Naive thymus-derived CD4-positive, alpha-beta T cell (primary cell): ENCODE results near the gene ADD3. TPM values are rescaled to one million over a fixed set of nuclear protein-coding genes. Genes with fewer than 3 reads are reported as not detected.

Experiments used
- ATAC-seq: fragments of 150-1000 bp; cut with Tn5 transposase; 2 replicates; pipeline ENCODE4 v1.10.0; 2021; ENCODE audit warnings: mild to moderate bottlenecking, moderate library complexity
- CTCF ChIA-PET: fragments of 350-600 bp; sonication (Branson Sonifier 250); formaldehyde crosslinking; loops from one replicate; lab custom pipeline; 2021; ENCODE audit warnings: antibody characterized with exemption; lab: Charles Lee
- POLR2A ChIA-PET: fragments of 350-600 bp; sonication (Branson Sonifier 250); formaldehyde crosslinking; loops from one replicate; lab custom pipeline; 2021; ENCODE audit warnings: antibody characterized with exemption, inconsistent platforms; lab: Charles Lee
- DNase-seq, 9 donors: peaks; one replicate each; pipeline versions ENCODE4 v3.0.0 to v3.0.0-alpha.2; 2020 to 2022; ENCODE audit warnings: mixed read lengths in 1 of 9
- H3K27ac ChIP-seq: one replicate; pipeline ENCODE4 v1.7.0; 2013; ENCODE audit warnings: mild to moderate bottlenecking, low read depth, low read length, moderate library complexity
- H3K27me3 ChIP-seq, 2 donors: one replicate each; pipeline ENCODE4 v1.7.0; 2013; ENCODE audit warnings: low read length in 2 of 2, mild to moderate bottlenecking in 2 of 2, moderate library complexity in 2 of 2; ENCODE audit not compliant: control insufficient read depth in 2 of 2, insufficient read depth in 2 of 2
- H3K36me3 ChIP-seq, 3 experiments: 1 replicate in 2 of 3; 2 replicates in 1 of 3; pipeline ENCODE4 v1.7.0; 2013; ENCODE audit warnings: low read length in 3 of 3, mild to moderate bottlenecking in 3 of 3, moderate library complexity in 1 of 3; ENCODE audit not compliant: insufficient read depth in 3 of 3, control insufficient read depth in 2 of 3
- H3K4me1 ChIP-seq, 2 donors: one replicate each; pipeline ENCODE4 v1.7.0; 2013; ENCODE audit warnings: low read length in 2 of 2, mild to moderate bottlenecking in 2 of 2, moderate library complexity in 1 of 2; ENCODE audit not compliant: control insufficient read depth in 2 of 2, insufficient read depth in 2 of 2
- H3K4me3 ChIP-seq: 2 replicates; pipeline ENCODE4 v1.7.0; 2013; ENCODE audit warnings: mild to moderate bottlenecking, low read length
- H3K9me3 ChIP-seq, 3 experiments: 1 replicate in 2 of 3; 2 replicates in 1 of 3; pipeline ENCODE4 v1.7.0; 2013; ENCODE audit warnings: low read length in 3 of 3; ENCODE audit not compliant: control insufficient read depth in 2 of 3
- H3K27ac Mint-ChIP-seq, 9 donors: one replicate each; pipeline ENCODE4 v1.8.0; 2020 to 2022; ENCODE audit warnings: mixed read lengths in 9 of 9, mild to moderate bottlenecking in 8 of 9, moderate library complexity in 5 of 9, inconsistent platforms in 2 of 9
- H3K27me3 Mint-ChIP-seq, 5 donors: one replicate each; pipeline ENCODE4 v1.8.0; 2021 to 2022; ENCODE audit warnings: mixed read lengths in 5 of 5, mild to moderate bottlenecking in 1 of 5
- H3K36me3 Mint-ChIP-seq, 5 donors: one replicate each; pipeline ENCODE4 v1.8.0; 2020 to 2022; ENCODE audit warnings: mixed read lengths in 5 of 5, mild to moderate bottlenecking in 3 of 5, inconsistent platforms in 1 of 5
- H3K4me1 Mint-ChIP-seq, 7 donors: one replicate each; pipeline ENCODE4 v1.8.0; 2020 to 2022; ENCODE audit warnings: mixed read lengths in 7 of 7, mild to moderate bottlenecking in 3 of 7, inconsistent platforms in 1 of 7
- H3K4me3 Mint-ChIP-seq, 10 donors: one replicate each; pipeline ENCODE4 v1.8.0; 2020 to 2022; ENCODE audit warnings: mild to moderate bottlenecking in 10 of 10, mixed read lengths in 10 of 10, moderate library complexity in 6 of 10, inconsistent platforms in 2 of 10
- H3K9me3 Mint-ChIP-seq, 11 donors: one replicate each; pipeline ENCODE4 v1.8.0; 2020 to 2022; ENCODE audit warnings: mixed read lengths in 11 of 11, mild to moderate bottlenecking in 4 of 11, inconsistent platforms in 1 of 11, moderate library complexity in 1 of 11
- intact Hi-C, 2 donors: fragments of 100-400 bp; cut with micrococcal nuclease; formaldehyde crosslinking; loops; one replicate each; pipeline ENCODE4 v1.15.1; 2023
- polyA plus RNA-seq, 2 donors: library from polyadenylated mRNA; unstranded; fragments of 300-500 nt; fragmentation: Illumina TruSeq; gene quantifications; one replicate each; pipeline ENCODE4 v1.2.3, GENCODE V29; 2021
- total RNA-seq, 6 experiments: library from RNA in 5 of 6; stranded (reverse) in 5 of 6; gene quantifications; 1 replicate in 5 of 6; 2 replicates in 1 of 6; pipeline ENCODE4 v1.2.3 and lab custom pipeline; 2021 to 2026

Gene ADD3
- total and polyA plus RNA-seq, 7 experiments from 2014 or later = 281 to 535 (median 450) TPM

- intact Hi-C loops = no loop called here
- no peak overlapping the region for H3K4me3 ChIP-seq
- peaks cover 43 to 66% (median 51%) of the 10 kb centered on the region in 5 donors for H3K27me3 Mint-ChIP-seq
These were observed 168.6 kb downstream of the ADD3 start for GRCh38 chr10:110176141-110177030.

GRCh38 chr10:110179220-110179619, 171.4 kb downstream of the ADD3 start:
- Mint-ChIP-seq H3K4me3 (no peak overlapping the region), H3K27ac (peak overlapping the region in 1 of 9 donors; percentile 42), H3K9me3 (no peaks in the 10 kb centered on the region), H3K4me1 (peaks cover 0 to 6% (median 4%) of the 10 kb centered on the region in 7 donors), H3K27me3 (peaks cover 19 to 62% (median 27%) of the 10 kb centered on the region in 5 donors), H3K36me3 (no peaks in the 10 kb centered on the region)
- intact Hi-C loops = no loop called here
- H3K9me3 ChIP-seq = no peaks in the 10 kb centered on the region
- no peaks in the 10 kb centered on the region for H3K4me1 ChIP-seq
- H3K36me3 ChIP-seq = no peaks in the 10 kb centered on the region
- DNase-seq (no peak), ATAC-seq (no peak)
- ChIA-PET CTCF (interaction anchor here (0.6 kb wide), 1 partner anchor 96 kb away, joined by 4 read pairs; no protein-coding TSS in a partner anchor), POLR2A (interaction anchor here (0.5 to 0.6 kb wide), 2 partner anchors 18 to 32 kb away, joined by 3 read pairs; no protein-coding TSS in a partner anchor)
- H3K27me3 ChIP-seq = peaks cover 0 to 3% of the 10 kb centered on the region in 2 donors
- H3K27ac ChIP-seq = no peak overlapping the region
- no peak overlapping the region for H3K4me3 ChIP-seq

More at GRCh38 chr10:110176141-110177030, 168.6 kb downstream of the ADD3 start:
- H3K9me3 Mint-ChIP-seq = no peaks in the 10 kb centered on the region
- H3K27ac ChIP-seq = no peak overlapping the region
- POLR2A ChIA-PET = interaction anchor here (0.5 to 0.7 kb wide), 2 partner anchors 31 to 166 kb away, joined by 3 read pairs; partner anchors contain the start of gene MXI1
- no peak overlapping the region for H3K4me3 Mint-ChIP-seq
- no peak for ATAC-seq
- no peak overlapping the region for H3K27ac Mint-ChIP-seq
- no peak for DNase-seq
- peaks cover 0 to 6% (median 5%) of the 10 kb centered on the region in 7 donors for H3K4me1 Mint-ChIP-seq
- no peaks in the 10 kb centered on the region for H3K4me1 ChIP-seq
- CTCF ChIA-PET = no interaction called here
- H3K27me3 ChIP-seq = peaks cover 0 to 3% of the 10 kb centered on the region in 2 donors
- peaks cover 0 to 3% (median 0%) of the 10 kb centered on the region in 5 donors for H3K36me3 Mint-ChIP-seq
- H3K9me3 ChIP-seq = no peaks in the 10 kb centered on the region
- H3K36me3 ChIP-seq = no peaks in the 10 kb centered on the region

- no peak overlapping the region for H3K27ac ChIP-seq
- H3K36me3 Mint-ChIP-seq = no peaks in the 10 kb centered on the region
- CTCF ChIA-PET = no interaction called here
- POLR2A ChIA-PET = interaction anchor here (0.6 to 1.5 kb wide), 2 partner anchors 27 to 156 kb away, joined by 4 read pairs; no protein-coding TSS in a partner anchor
- H3K9me3 Mint-ChIP-seq = no peaks in the 10 kb centered on the region
- no peak overlapping the region for H3K4me3 ChIP-seq
- H3K4me3 Mint-ChIP-seq = no peak overlapping the region
- no peaks in the 10 kb centered on the region for H3K9me3 ChIP-seq
- H3K27ac Mint-ChIP-seq = no peak overlapping the region
- DNase-seq = no peak
- peaks cover 0 to 2% (median under 1%) of the 10 kb centered on the region in 7 donors for H3K4me1 Mint-ChIP-seq
- no peaks in the 10 kb centered on the region for H3K36me3 ChIP-seq
- no peaks in the 10 kb centered on the region for H3K27me3 ChIP-seq
- no peak for ATAC-seq
- intact Hi-C loops = no loop called here
- H3K27me3 Mint-ChIP-seq = peaks cover 15 to 54% (median 15%) of the 10 kb centered on the region in 5 donors
- no peaks in the 10 kb centered on the region for H3K4me1 ChIP-seq
These were observed 173.7 kb downstream of the ADD3 start for GRCh38 chr10:110181451-110181850.

GRCh38 chr10:110181911-110182310, 174.1 kb downstream of the ADD3 start:
- Mint-ChIP-seq H3K36me3 (no peaks in the 10 kb centered on the region), H3K4me3 (no peak overlapping the region), H3K27me3 (peaks cover 14 to 55% (median 15%) of the 10 kb centered on the region in 5 donors), H3K27ac (no peak overlapping the region), H3K4me1 (no peaks in the 10 kb centered on the region), H3K9me3 (no peaks in the 10 kb centered on the region)
- H3K9me3 ChIP-seq = no peaks in the 10 kb centered on the region
- no peak overlapping the region for H3K4me3 ChIP-seq
- H3K27me3 ChIP-seq = no peaks in the 10 kb centered on the region
- ATAC-seq (no peak), DNase-seq (no peak)
- intact Hi-C loops = no loop called here
- POLR2A ChIA-PET = interaction anchor here (0.6 to 1.5 kb wide), 2 partner anchors 26 to 157 kb away, joined by 4 read pairs; no protein-coding TSS in a partner anchor
- CTCF ChIA-PET = no interaction called here
- H3K36me3 ChIP-seq = no peaks in the 10 kb centered on the region
- no peaks in the 10 kb centered on the region for H3K4me1 ChIP-seq
- H3K27ac ChIP-seq = no peak overlapping the region

- Histone ChIP-seq H3K36me3 (no peaks in the 10 kb centered on the region), H3K27me3 (peaks cover 0 to 4% of the 10 kb centered on the region in 2 donors), H3K4me3 (no peak overlapping the region), H3K9me3 (no peaks in the 10 kb centered on the region), H3K4me1 (no peaks in the 10 kb centered on the region), H3K27ac (no peak overlapping the region)
- peaks cover 0 to 2% (median 0%) of the 10 kb centered on the region in 11 donors for H3K9me3 Mint-ChIP-seq
- no peak overlapping the region for H3K27ac Mint-ChIP-seq
- DNase-seq = no peak
- intact Hi-C loops = no loop called here
- H3K4me3 Mint-ChIP-seq = no peak overlapping the region
- ChIA-PET CTCF (no interaction called here), POLR2A (no interaction called here)
- ATAC-seq = no peak
- no peaks in the 10 kb centered on the region for H3K36me3 Mint-ChIP-seq
- peaks cover 2 to 49% (median 9%) of the 10 kb centered on the region in 5 donors for H3K27me3 Mint-ChIP-seq
- peaks cover 0 to 2% (median 0%) of the 10 kb centered on the region in 7 donors for H3K4me1 Mint-ChIP-seq
These were observed 176.6 kb downstream of the ADD3 start for GRCh38 chr10:110184398-110184797.
